ENCODE data around the gene EHBP1. TPM values are rescaled to one million over a fixed set of nuclear protein-coding genes. Genes with fewer than 3 reads are reported as not detected.

The EHBP1 gene
- total RNA-seq, 4 donors from 2014 or later, result 195 to 367 (median 212) TPM

DNA sequence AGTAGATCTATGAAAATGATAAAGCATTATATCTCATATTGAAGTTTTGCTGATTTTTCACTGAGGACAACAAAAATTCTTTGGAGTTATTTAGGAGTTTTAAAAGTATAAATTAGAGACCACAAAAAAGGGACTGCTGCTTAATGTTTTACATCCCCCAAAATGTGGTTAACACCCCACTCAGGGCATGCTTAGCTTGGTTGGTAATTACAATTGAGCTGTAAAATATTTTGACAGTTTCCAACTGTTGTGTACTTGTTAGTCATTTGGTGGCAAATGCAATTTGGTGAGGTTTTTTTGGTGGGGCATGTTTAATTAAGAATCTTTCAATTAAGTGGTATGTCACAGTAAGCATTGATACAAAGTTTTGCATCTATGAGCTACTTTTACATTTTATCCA lies 207.8 kb downstream of the EHBP1 start:
- DNase-seq (ENCODE audit: low spot score in 2 of 2), result no peak
- no peaks in the 10 kb centered on the region for H3K27me3 ChIP-seq
- no peak overlapping the region for H3K27ac ChIP-seq
- no peak overlapping the region for H3K4me3 ChIP-seq
- peaks cover 0 to 5% (median 0%) of the 10 kb centered on the region in 3 donors for H3K36me3 ChIP-seq
- no peaks in the 10 kb centered on the region for H3K9me3 ChIP-seq
- H3K4me1 ChIP-seq, result no peaks in the 10 kb centered on the region
- no peak for TF ChIP-seq EP300 (IDR thresholded peaks at IDR 0.05)

DNA sequence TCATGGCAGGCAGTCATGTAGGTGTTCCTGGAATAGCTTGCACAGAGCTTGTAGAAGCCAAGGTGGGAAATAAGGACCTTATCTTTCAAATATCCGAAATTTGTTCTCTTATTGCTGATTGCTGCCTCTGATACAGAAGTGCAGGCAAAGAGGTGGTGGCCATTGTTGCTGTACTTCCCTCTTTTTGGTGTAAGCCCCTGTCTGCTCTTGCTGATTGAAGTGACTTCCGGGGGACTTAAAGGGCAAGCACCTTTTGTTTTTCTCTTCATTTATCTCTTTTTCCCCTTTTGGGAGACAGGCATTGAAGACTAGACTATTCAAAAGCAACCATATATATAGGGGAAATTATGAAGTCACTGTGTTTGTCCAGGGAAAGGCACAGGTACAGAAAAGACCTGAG lies 213.5 kb downstream of the EHBP1 start:
- WGBS, 2 donors, result 92 to 96% methylated on average over 2 of the region's 2 CpGs
- H3K9me3 ChIP-seq, result peaks cover 0 to 18% (median 3%) of the 10 kb centered on the region in 4 donors
- H3K36me3 ChIP-seq, result peaks cover 0 to 55% (median 0%) of the 10 kb centered on the region in 3 donors
- DNase-seq (ENCODE audit: low spot score in 2 of 2), result no peak
- no peaks in the 10 kb centered on the region for H3K4me1 ChIP-seq
- no peak overlapping the region for H3K4me3 ChIP-seq
- TF ChIP-seq, protein P1, sequence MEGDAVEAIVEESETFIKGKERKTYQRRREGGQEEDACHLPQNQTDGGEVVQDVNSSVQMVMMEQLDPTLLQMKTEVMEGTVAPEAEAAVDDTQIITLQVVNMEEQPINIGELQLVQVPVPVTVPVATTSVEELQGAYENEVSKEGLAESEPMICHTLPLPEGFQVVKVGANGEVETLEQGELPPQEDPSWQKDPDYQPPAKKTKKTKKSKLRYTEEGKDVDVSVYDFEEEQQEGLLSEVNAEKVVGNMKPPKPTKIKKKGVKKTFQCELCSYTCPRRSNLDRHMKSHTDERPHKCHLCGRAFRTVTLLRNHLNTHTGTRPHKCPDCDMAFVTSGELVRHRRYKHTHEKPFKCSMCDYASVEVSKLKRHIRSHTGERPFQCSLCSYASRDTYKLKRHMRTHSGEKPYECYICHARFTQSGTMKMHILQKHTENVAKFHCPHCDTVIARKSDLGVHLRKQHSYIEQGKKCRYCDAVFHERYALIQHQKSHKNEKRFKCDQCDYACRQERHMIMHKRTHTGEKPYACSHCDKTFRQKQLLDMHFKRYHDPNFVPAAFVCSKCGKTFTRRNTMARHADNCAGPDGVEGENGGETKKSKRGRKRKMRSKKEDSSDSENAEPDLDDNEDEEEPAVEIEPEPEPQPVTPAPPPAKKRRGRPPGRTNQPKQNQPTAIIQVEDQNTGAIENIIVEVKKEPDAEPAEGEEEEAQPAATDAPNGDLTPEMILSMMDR (IDR thresholded peaks at IDR 0.05), result no peak
- TF ChIP-seq EP300 (IDR thresholded peaks at IDR 0.05) (no peak), POLR2A (IDR thresholded peaks at IDR 0.05) (no peak)
- no peaks in the 10 kb centered on the region for H3K27me3 ChIP-seq
- no peak overlapping the region for H3K27ac ChIP-seq

DNA sequence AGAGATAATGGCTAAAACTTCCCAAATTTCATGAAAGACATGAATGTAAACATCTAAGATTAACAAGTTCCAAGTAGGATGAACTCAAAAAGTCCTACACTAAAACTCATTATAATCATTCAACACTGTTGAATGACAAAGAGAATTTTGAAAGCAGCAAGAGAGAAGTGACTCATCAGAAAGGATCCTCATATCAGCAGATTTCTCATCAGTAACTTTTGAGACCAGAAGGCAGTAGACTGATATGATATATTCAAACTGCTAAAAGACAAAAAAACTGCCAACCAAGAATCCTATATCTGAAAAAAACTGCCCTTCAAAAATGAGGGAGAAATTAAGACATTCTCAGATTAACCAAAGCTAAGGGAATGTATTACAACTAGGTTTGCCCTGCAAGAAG lies 214.6 kb downstream of the EHBP1 start:
- H3K36me3 ChIP-seq, result peaks cover 0 to 55% (median 0%) of the 10 kb centered on the region in 3 donors
- no peak for TF ChIP-seq EP300 (IDR thresholded peaks at IDR 0.05)
- TF ChIP-seq, protein P1 (IDR thresholded peaks at IDR 0.05), result no peak
- TF ChIP-seq POLR2A (IDR thresholded peaks at IDR 0.05), result no peak

DNA sequence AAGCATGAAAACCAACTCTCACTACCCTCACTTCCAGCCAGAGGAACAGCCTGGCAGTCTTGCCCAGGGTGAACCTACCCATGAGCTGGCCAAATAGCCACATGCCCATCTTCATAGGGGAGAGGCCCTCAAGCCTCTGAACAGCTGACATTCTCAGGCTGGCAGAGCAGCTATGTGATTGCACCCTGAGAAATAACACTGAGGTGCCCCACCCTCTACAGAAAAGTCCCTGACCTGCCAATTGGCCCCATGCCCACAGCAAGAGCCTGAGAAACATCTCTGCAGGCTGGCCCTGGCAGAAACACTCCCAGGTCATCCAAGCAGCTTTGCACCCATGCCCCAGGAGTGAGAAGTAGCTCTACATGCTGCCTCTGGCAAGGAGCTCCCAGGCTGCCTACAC lies 217.7 kb downstream of the EHBP1 start:
- Histone ChIP-seq H3K4me3 (no peak overlapping the region), H3K9me3 (peaks cover 0 to 19% (median 3%) of the 10 kb centered on the region in 4 donors), H3K27me3 (no peaks in the 10 kb centered on the region), H3K36me3 (peaks cover 0 to 58% (median 0%) of the 10 kb centered on the region in 3 donors), H3K4me1 (no peaks in the 10 kb centered on the region), H3K27ac (no peak overlapping the region)
- DNase-seq (ENCODE audit: low spot score in 2 of 2), result no peak
- TF ChIP-seq POLR2A (IDR thresholded peaks at IDR 0.05) (no peak), EP300 (IDR thresholded peaks at IDR 0.05) (no peak)
- TF ChIP-seq, protein P1 (IDR thresholded peaks at IDR 0.05), result no peak

More for the DNA sequence above, 214.6 kb downstream of the EHBP1 start:
- H3K9me3 ChIP-seq, result peaks cover 0 to 19% (median 3%) of the 10 kb centered on the region in 4 donors
- H3K4me3 ChIP-seq, result no peak overlapping the region
- H3K4me1 ChIP-seq, result no peaks in the 10 kb centered on the region
- no peak overlapping the region for H3K27ac ChIP-seq
- H3K27me3 ChIP-seq, result no peaks in the 10 kb centered on the region
- DNase-seq (ENCODE audit: low spot score in 2 of 2), result no peak

DNA sequence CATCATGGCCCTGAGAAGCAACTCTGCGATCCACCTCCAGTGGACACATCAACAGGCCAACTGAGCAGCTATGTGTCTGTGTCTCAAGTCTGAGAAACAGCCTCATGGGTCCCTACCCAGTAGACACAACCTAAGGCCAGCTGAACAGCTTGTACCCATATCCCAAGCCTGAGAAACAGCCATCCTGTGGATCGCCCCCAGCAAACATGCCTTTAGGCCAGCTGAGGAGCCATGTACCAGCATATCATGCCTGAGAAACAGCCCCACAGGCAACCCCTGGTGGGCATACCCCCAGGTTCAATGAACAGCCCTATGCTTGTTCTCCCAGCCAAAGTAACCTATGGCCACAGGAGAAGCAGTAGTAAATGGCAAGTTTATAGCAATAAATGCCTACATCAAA lies 218.4 kb downstream of the EHBP1 start:
- Histone ChIP-seq H3K9me3 (peaks cover 0 to 19% (median 3%) of the 10 kb centered on the region in 4 donors), H3K27ac (no peak overlapping the region), H3K36me3 (peaks cover 0 to 54% (median 0%) of the 10 kb centered on the region in 3 donors), H3K4me3 (no peak overlapping the region), H3K27me3 (no peaks in the 10 kb centered on the region), H3K4me1 (no peaks in the 10 kb centered on the region)
- 89 to 94% methylated on average over 2 of the region's 2 CpGs for WGBS, 2 donors
- TF ChIP-seq POLR2A (IDR thresholded peaks at IDR 0.05) (no peak), EP300 (IDR thresholded peaks at IDR 0.05) (no peak)
- TF ChIP-seq, protein P1 (IDR thresholded peaks at IDR 0.05), result no peak
- DNase-seq (ENCODE audit: low spot score in 2 of 2), result no peak

DNA sequence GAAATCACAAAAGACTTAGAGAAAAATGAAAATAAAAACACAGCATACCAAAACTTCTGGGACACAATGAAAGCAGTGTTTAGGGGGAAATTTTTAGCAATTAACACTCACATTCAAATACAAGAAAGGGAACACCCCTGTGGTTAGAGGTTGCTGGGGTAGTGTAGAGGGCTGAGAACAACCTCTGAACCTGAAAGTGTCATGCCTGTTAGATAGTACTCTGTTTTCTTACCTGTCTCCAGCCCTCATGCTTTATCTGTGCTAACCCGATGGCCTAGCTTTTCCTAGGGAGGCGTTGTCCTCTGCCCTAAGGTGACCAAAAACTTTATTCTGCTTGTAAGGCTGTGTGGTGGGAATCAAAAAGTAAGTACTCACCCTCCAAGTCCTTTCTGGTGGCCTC lies 222.5 kb downstream of the EHBP1 start:
- Histone ChIP-seq H3K9me3 (peaks cover 0 to 5% (median 1%) of the 10 kb centered on the region in 4 donors), H3K36me3 (peaks cover 0 to 14% (median 0%) of the 10 kb centered on the region in 3 donors), H3K27ac (no peak overlapping the region), H3K4me3 (no peak overlapping the region), H3K4me1 (no peaks in the 10 kb centered on the region), H3K27me3 (no peaks in the 10 kb centered on the region)
- TF ChIP-seq, protein P1 (IDR thresholded peaks at IDR 0.05), result no peak
- no peak for TF ChIP-seq POLR2A (IDR thresholded peaks at IDR 0.05)
- no peak for TF ChIP-seq EP300 (IDR thresholded peaks at IDR 0.05)
- 93 to 100% methylated on average over 2 of the region's 2 CpGs for WGBS, 2 donors
- no peak for DNase-seq (ENCODE audit: low spot score in 2 of 2)
